Measurements from ENCODE around the gene LDLRAD3. TPM values are rescaled to one million over a fixed set of nuclear protein-coding genes. Genes with fewer than 3 reads are reported as not detected.

LDLRAD3 gene
- total RNA-seq, 1 donor from 2014 or later = 7.7 TPM

DNA sequence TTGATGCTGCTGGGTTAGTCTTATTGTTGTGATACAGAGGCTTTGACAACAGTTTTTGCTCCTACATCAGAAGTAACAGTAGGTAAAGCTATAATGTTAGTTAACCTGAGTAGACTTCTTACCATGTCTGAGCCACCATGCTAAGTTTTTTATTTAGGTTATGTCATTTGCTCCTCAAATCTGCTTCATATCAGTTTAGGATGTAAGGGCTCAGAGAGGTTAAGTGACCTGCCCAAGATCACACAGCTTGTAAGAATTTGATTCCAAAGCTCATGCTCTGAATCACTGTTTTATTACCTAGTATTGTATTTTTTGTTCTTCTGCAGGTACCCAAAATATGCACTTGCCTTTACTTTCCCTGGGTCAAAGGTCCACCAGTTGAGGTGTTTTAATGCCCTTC lies 183.7 kb downstream of the LDLRAD3 start:
- Histone ChIP-seq H3K36me3 (no peaks in the 10 kb centered on the region), H3K27ac (no peak overlapping the region), H3K9me3 (no peaks in the 10 kb centered on the region), H3K27me3 (ENCODE audit: low read depth) (no peaks in the 10 kb centered on the region), H3K4me1 (no peaks in the 10 kb centered on the region), H3K4me3 (no peak overlapping the region)
- intact Hi-C loops (cut with DNase I) = no loop called here
- TF ChIP-seq, protein P1, sequence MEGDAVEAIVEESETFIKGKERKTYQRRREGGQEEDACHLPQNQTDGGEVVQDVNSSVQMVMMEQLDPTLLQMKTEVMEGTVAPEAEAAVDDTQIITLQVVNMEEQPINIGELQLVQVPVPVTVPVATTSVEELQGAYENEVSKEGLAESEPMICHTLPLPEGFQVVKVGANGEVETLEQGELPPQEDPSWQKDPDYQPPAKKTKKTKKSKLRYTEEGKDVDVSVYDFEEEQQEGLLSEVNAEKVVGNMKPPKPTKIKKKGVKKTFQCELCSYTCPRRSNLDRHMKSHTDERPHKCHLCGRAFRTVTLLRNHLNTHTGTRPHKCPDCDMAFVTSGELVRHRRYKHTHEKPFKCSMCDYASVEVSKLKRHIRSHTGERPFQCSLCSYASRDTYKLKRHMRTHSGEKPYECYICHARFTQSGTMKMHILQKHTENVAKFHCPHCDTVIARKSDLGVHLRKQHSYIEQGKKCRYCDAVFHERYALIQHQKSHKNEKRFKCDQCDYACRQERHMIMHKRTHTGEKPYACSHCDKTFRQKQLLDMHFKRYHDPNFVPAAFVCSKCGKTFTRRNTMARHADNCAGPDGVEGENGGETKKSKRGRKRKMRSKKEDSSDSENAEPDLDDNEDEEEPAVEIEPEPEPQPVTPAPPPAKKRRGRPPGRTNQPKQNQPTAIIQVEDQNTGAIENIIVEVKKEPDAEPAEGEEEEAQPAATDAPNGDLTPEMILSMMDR (IDR thresholded peaks at IDR 0.05) = no peak
- ATAC-seq (no peak), DNase-seq (no peak)

DNA sequence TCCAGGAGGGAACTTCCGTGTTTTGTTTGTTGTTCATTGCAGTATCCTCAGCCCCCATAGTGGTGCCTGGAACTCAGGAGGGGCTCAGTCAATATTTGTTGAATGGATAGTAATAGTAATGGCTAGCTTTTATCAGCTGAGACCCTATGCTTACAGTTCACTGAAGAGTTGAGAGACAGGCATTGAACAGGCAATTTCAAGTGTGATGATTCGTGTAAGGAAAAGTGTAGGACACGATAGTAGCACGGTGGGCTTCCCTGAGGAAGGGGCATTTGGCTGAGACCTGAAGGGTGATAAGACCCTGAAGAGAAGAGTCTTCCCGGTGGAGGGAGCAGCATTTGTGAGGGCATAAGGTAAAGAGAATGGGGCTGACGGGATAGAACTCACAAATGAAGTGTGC lies 186.1 kb downstream of the LDLRAD3 start:
- H3K4me1 ChIP-seq = no peaks in the 10 kb centered on the region

DNA sequence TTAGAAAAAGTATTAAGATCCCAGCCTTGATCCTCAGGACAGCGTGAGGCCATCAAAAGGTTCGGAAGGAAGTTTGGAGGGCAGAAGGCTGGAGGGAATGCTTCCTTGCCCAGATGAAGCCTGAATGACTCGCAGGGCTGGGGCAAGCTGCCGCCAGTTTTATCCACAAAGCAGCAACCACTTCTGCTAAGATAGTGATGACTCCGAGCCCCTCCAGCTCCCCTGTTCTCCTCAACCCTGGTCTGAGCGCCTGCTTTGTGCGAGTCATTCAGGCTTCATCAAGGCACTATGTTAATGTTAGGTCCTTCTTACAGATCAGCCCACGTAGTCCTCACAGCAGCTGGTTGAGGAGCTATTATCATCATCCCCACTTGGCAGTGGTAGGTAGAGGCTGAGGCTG lies 186.5 kb downstream of the LDLRAD3 start:
- H3K4me3 ChIP-seq = no peak overlapping the region
- H3K9me3 ChIP-seq = no peaks in the 10 kb centered on the region
- DNase-seq = no peak
- TF ChIP-seq, protein P1 (IDR thresholded peaks at IDR 0.05) = no peak
- H3K27me3 ChIP-seq (ENCODE audit: low read depth) = no peaks in the 10 kb centered on the region
- H3K36me3 ChIP-seq = no peaks in the 10 kb centered on the region
- ATAC-seq = no peak
- no peaks in the 10 kb centered on the region for H3K4me1 ChIP-seq
- no peak overlapping the region for H3K27ac ChIP-seq
- intact Hi-C loops (cut with DNase I) = no loop called here

More for the DNA sequence above, 186.1 kb downstream of the LDLRAD3 start:
- intact Hi-C loops (cut with DNase I) = no loop called here
- Histone ChIP-seq H3K9me3 (no peaks in the 10 kb centered on the region), H3K4me3 (no peak overlapping the region), H3K27ac (no peak overlapping the region), H3K36me3 (no peaks in the 10 kb centered on the region), H3K27me3 (ENCODE audit: low read depth) (no peaks in the 10 kb centered on the region)
- ATAC-seq (no peak), DNase-seq (no peak)
- TF ChIP-seq, protein P1 (IDR thresholded peaks at IDR 0.05) = no peak

DNA sequence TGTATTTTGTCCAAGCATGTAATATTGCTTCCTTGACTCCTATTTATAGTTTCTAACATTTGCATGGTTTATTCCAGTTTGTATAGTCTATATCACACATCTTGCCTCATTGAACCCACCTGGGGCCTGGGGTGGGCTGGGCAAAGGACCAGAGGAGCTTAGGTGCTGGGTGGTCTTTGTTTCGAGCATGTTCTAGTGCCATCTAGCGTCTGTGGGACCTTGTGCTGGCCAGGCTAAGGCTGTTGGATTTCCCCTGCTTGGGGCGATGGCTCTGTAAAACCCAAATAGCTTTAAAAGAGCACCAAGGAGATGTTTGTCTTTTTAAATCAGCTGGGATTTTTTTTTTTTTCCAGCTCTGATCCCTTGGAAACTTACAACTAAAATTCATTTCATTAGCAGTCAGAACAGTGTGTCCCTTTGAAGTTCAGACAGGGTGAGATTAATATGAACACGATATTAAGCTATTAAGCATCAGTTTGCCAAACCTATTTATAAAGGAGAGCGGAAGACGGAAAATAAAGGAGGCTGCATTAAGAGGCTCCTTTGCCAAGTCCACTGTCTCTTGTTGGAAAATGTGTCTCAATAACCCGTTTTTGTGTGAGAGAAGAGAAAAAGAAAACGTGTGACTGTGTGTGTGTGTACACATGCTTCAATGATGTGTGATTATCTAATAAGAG lies 188.0 kb downstream of the LDLRAD3 start:
- Histone ChIP-seq H3K9me3 (no peaks in the 10 kb centered on the region), H3K27ac (no peak overlapping the region), H3K27me3 (ENCODE audit: low read depth) (no peaks in the 10 kb centered on the region), H3K4me3 (no peak overlapping the region), H3K36me3 (no peaks in the 10 kb centered on the region), H3K4me1 (no peaks in the 10 kb centered on the region)
- TF ChIP-seq, protein P1 (IDR thresholded peaks at IDR 0.05) = peak; percentile 69
- intact Hi-C loops (cut with DNase I) = no loop called here
- ATAC-seq (peak in 1 of 2 donors; percentile 67), DNase-seq (no peak)

GRCh38 chr11:36132940-36133339 lies 189.1 kb downstream of the LDLRAD3 start:
- intact Hi-C loops (cut with DNase I) = no loop called here

More at GRCh38 chr11:36132940-36133339, 189.1 kb downstream of the LDLRAD3 start:
- DNase-seq (no peak), ATAC-seq (no peak)
- Histone ChIP-seq H3K36me3 (no peaks in the 10 kb centered on the region), H3K9me3 (no peaks in the 10 kb centered on the region), H3K4me3 (no peak overlapping the region), H3K27ac (no peak overlapping the region), H3K27me3 (ENCODE audit: low read depth) (no peaks in the 10 kb centered on the region), H3K4me1 (no peaks in the 10 kb centered on the region)
- TF ChIP-seq, protein P1 (IDR thresholded peaks at IDR 0.05) = no peak

All from lower lobe of right lung (tissue), 2 donors.